HFF-Myc (cell line): ENCODE data around the gene RNF14.

Source experiments
- DNase-seq: peaks from one replicate; pipeline ENCODE4 v3.0.0-alpha.2; 2011; ENCODE audit warnings: low read depth; ENCODE audit errors: extremely low read depth
- H3K4me3 ChIP-seq: replicated peaks from 2 replicates; pipeline ENCODE4 v1.5.1; 2011; ENCODE audit warnings: low read depth, mild to moderate bottlenecking, control low read depth, low read length
- CTCF ChIP-seq: IDR thresholded peaks from 2 replicates; pipeline ENCODE4 v1.5.1; 2012; ENCODE audit warnings: mild to moderate bottlenecking, low read depth, low read length, control low read depth; ENCODE audit errors: missing control alignments

RNF14 gene

GRCh38 chr5:141928051-141928450, 40.9 kb upstream of the RNF14 start:
- H3K4me3 ChIP-seq, result no peak overlapping the region
- no peak for DNase-seq
- TF ChIP-seq CTCF, result no peak

GRCh38 chr5:141929398-141930058, 39.4 kb upstream of the RNF14 start:
- no peak overlapping the region for H3K4me3 ChIP-seq
- TF ChIP-seq CTCF, result no peak
- no peak for DNase-seq

GRCh38 chr5:141931694-141932093, 37.2 kb upstream of the RNF14 start:
- no peak for TF ChIP-seq CTCF
- no peak overlapping the region for H3K4me3 ChIP-seq
- no peak for DNase-seq

GRCh38 chr5:141933151-141933550, 35.8 kb upstream of the RNF14 start:
- no peak overlapping the region for H3K4me3 ChIP-seq
- no peak for DNase-seq
- no peak for TF ChIP-seq CTCF

GRCh38 chr5:141934099-141934844, 34.6 kb upstream of the RNF14 start:
- no peak for DNase-seq
- no peak overlapping the region for H3K4me3 ChIP-seq
- TF ChIP-seq CTCF, result no peak

GRCh38 chr5:141935538-141935937, 33.4 kb upstream of the RNF14 start:
- DNase-seq, result no peak
- no peak for TF ChIP-seq CTCF
- H3K4me3 ChIP-seq, result no peak overlapping the region
